CD14-positive monocyte (primary cell): ENCODE measurements around the gene KLK3. TPM values are rescaled to one million over a fixed set of nuclear protein-coding genes. Genes with fewer than 3 reads are reported as not detected.
A peak's percentile ranks its signal among the peaks of the same experiment; 100 is the strongest.

Source experiments
- DNase-seq, 3 donors: peaks; one replicate each; pipeline ENCODE4 v3.0.0-alpha.2; 2011 to 2022
- H2AFZ ChIP-seq: 2 replicates; pipeline ENCODE4 v1.6.0; 2012; ENCODE audit warnings: mild to moderate bottlenecking, low read depth, low read length, inconsistent platforms; ENCODE audit not compliant: insufficient read depth, poor library complexity, severe bottlenecking
- H3K27ac ChIP-seq, 2 donors: 1 replicate in 1 of 2; 2 replicates in 1 of 2; pipeline ENCODE4 v1.5.1; 2012 to 2013; ENCODE audit warnings: low read length in 2 of 2, control low read depth in 1 of 2, inconsistent platforms in 1 of 2, low read depth in 1 of 2, mild to moderate bottlenecking in 1 of 2
- H3K27me3 ChIP-seq, 2 donors: one replicate each; pipeline versions ENCODE4 v1.6.0 to v1.6.1; 2011 to 2013; ENCODE audit warnings: low read length in 2 of 2; ENCODE audit not compliant: control insufficient read depth in 2 of 2, insufficient read depth in 2 of 2
- H3K36me3 ChIP-seq, 2 donors: replicated peaks in 1 of 2; 1 replicate in 1 of 2; 2 replicates in 1 of 2; pipeline versions ENCODE4 v1.5.1 to v1.6.1; 2012 to 2013; ENCODE audit warnings: low read length in 2 of 2, control low read depth in 1 of 2, inconsistent platforms in 1 of 2, mild to moderate bottlenecking in 1 of 2; ENCODE audit not compliant: insufficient read depth in 2 of 2, control insufficient read depth in 1 of 2
- H3K4me1 ChIP-seq, 2 donors: 1 replicate in 1 of 2; 2 replicates in 1 of 2; pipeline versions ENCODE4 v1.5.1 to v1.6.1; 2012 to 2013; ENCODE audit warnings: low read length in 2 of 2, control low read depth in 1 of 2, inconsistent platforms in 1 of 2, mild to moderate bottlenecking in 1 of 2, moderate library complexity in 1 of 2; ENCODE audit not compliant: insufficient read depth in 2 of 2, control insufficient read depth in 1 of 2
- H3K4me2 ChIP-seq: replicated peaks from 2 replicates; pipeline ENCODE3; 2012; ENCODE audit warnings: low read length, moderate library complexity, mild to moderate bottlenecking; ENCODE audit not compliant: poor library complexity, severe bottlenecking; ENCODE audit errors: extremely low read depth
- H3K4me3 ChIP-seq, 3 experiments: fragments of 200-600 bp in 1 of 3; sonication (generic) in 1 of 3; replicated peaks in 1 of 3; 1 replicate in 2 of 3; 2 replicates in 1 of 3; pipeline ENCODE4 v1.5.1; 2011 to 2013; ENCODE audit warnings: low read length in 3 of 3, mild to moderate bottlenecking in 3 of 3, control low read depth in 2 of 3, low read depth in 2 of 3, inconsistent platforms in 1 of 3, moderate library complexity in 1 of 3
- H3K79me2 ChIP-seq: 2 replicates; pipeline ENCODE4 v1.6.0; 2012; ENCODE audit warnings: mild to moderate bottlenecking, control low read depth, inconsistent platforms, low read length, moderate library complexity; ENCODE audit not compliant: insufficient read depth
- H3K9ac ChIP-seq: 2 replicates; pipeline ENCODE4 v1.6.0; 2017; ENCODE audit warnings: low read length, mild to moderate bottlenecking; ENCODE audit not compliant: insufficient read depth, poor library complexity, severe bottlenecking
- H3K9me3 ChIP-seq, 2 donors: replicated peaks in 1 of 2; 1 replicate in 1 of 2; 2 replicates in 1 of 2; pipeline versions ENCODE4 v1.5.1 to v1.6.1; 2012 to 2013; ENCODE audit warnings: low read length in 2 of 2, control low read depth in 1 of 2; ENCODE audit not compliant: control insufficient read depth in 1 of 2, insufficient read depth in 1 of 2
- H4K20me1 ChIP-seq: 2 replicates; pipeline ENCODE4 v1.6.0; 2012; ENCODE audit warnings: mild to moderate bottlenecking, low read length, control low read depth, moderate library complexity; ENCODE audit not compliant: insufficient read depth
- H3K27ac Mint-ChIP-seq, 7 donors: one replicate each; pipeline ENCODE4 v1.8.0; 2020; ENCODE audit warnings: mild to moderate bottlenecking in 7 of 7, mixed read lengths in 7 of 7, moderate library complexity in 6 of 7, inconsistent platforms in 2 of 7
- H3K27me3 Mint-ChIP-seq, 3 donors: one replicate each; pipeline ENCODE4 v1.8.0; 2021 to 2022; ENCODE audit warnings: low read depth in 3 of 3, mild to moderate bottlenecking in 3 of 3, mixed read lengths in 3 of 3, moderate library complexity in 3 of 3, inconsistent platforms in 1 of 3
- H3K36me3 Mint-ChIP-seq, 2 donors: one replicate each; pipeline ENCODE4 v1.8.0; 2020; ENCODE audit warnings: mixed read lengths in 2 of 2, inconsistent platforms in 1 of 2, mild to moderate bottlenecking in 1 of 2
- H3K4me1 Mint-ChIP-seq: one replicate; pipeline ENCODE4 v1.8.0; 2020; ENCODE audit warnings: mild to moderate bottlenecking, mixed read lengths
- H3K4me3 Mint-ChIP-seq, 2 donors: one replicate each; pipeline ENCODE4 v1.8.0; 2020; ENCODE audit warnings: mild to moderate bottlenecking in 2 of 2, mixed read lengths in 2 of 2, moderate library complexity in 1 of 2
- H3K9me3 Mint-ChIP-seq, 7 donors: one replicate each; pipeline ENCODE4 v1.8.0; 2020 to 2022; ENCODE audit warnings: mixed read lengths in 7 of 7, mild to moderate bottlenecking in 6 of 7, moderate library complexity in 6 of 7, inconsistent platforms in 2 of 7
- CTCF ChIP-seq: fragments of 200-600 bp; IDR thresholded peaks from one replicate; pipeline ENCODE4 v1.8.0; 2022; ENCODE audit warnings: antibody characterized with exemption, mild to moderate bottlenecking
- WGBS: methylation state at CpG from one replicate; pipeline ENCODE4 v1.1.5; 2013; ENCODE audit warnings: missing lambda C conversion rate; ENCODE audit not compliant: insufficient coverage; 5-methylcytosine and 5-hydroxymethylcytosine counted together
- intact Hi-C, 2 donors: fragments of 100-400 bp; cut with micrococcal nuclease; formaldehyde crosslinking; loops; one replicate each; pipeline versions ENCODE4 v1.15.0 to v1.15.1; 2023
- polyA plus RNA-seq, 3 donors: library from polyadenylated mRNA; depleted of rRNA in 1 of 3; unstranded in 2 of 3; stranded (reverse) in 1 of 3; fragments of 300-500 nt in 2 of 3; fragments of >200 nt in 1 of 3; fragmentation: Illumina TruSeq in 2 of 3; gene quantifications; 1 replicate in 2 of 3; 2 replicates in 1 of 3; pipeline ENCODE4 v1.2.3, GENCODE V29; 2012 to 2021

The KLK3 gene
- polyA plus RNA-seq, 3 donors, result not detected

DNA sequence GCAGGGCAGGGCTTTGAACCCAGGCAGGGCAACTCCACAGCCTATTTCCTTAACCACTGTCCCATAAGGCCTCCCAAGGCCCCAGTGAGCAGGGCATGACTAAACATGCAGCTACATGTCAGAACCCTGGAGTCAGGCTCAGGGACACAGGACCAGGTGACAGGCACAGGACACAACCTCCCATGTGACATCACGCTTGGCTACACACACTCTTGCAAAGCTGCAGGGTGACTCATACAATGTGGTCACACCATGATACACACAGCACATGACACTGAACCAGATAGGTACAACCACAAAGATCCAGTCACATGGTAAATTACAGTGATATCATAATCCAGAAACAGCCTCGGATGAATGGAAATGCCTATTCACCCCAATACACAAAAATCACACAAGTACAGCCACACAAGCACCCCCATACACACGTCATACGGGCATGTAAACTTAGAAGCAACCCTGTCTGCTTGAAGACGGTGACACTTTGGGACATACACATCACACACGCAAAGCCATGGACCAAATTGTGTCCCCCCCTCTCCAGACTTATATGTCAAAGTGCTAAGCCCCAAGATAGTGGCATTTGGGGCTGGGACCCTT lies 42.0 kb downstream of the KLK3 start:
- H3K9me3 Mint-ChIP-seq, result peaks cover 0 to 15% (median 12%) of the 10 kb centered on the region in 7 donors
- H3K4me3 ChIP-seq, result no peak overlapping the region
- 78% methylated on average over 4 of the region's 6 CpGs for WGBS
- H3K9me3 ChIP-seq, result peaks cover 0 to 20% of the 10 kb centered on the region in 2 donors
- no peaks in the 10 kb centered on the region for H3K79me2 ChIP-seq
- H3K27ac ChIP-seq, result no peak overlapping the region
- no peak overlapping the region for H3K9ac ChIP-seq
- no peak overlapping the region for H3K4me2 ChIP-seq
- no peaks in the 10 kb centered on the region for H3K4me1 ChIP-seq
- no peaks in the 10 kb centered on the region for H3K4me1 Mint-ChIP-seq
- H3K36me3 Mint-ChIP-seq, result no peaks in the 10 kb centered on the region
- intact Hi-C loops, result no loop called here
- peak in 1 of 3 donors; percentile 44 for DNase-seq
- TF ChIP-seq CTCF, result no peak
- H2AFZ ChIP-seq, result no peak overlapping the region
- H3K27me3 ChIP-seq, result peaks cover 0 to 2% of the 10 kb centered on the region in 2 donors
- no peak overlapping the region for H3K4me3 Mint-ChIP-seq
- no peak overlapping the region for H3K27ac Mint-ChIP-seq
- no peaks in the 10 kb centered on the region for H4K20me1 ChIP-seq
- no peaks in the 10 kb centered on the region for H3K36me3 ChIP-seq
- H3K27me3 Mint-ChIP-seq, result peaks cover 7 to 9% (median 9%) of the 10 kb centered on the region in 3 donors

GRCh38 chr19:50897191-50897607 lies 42.5 kb downstream of the KLK3 start:
- Histone ChIP-seq H3K36me3 (no peaks in the 10 kb centered on the region), H3K27ac (no peak overlapping the region), H3K4me1 (no peaks in the 10 kb centered on the region), H3K4me3 (no peak overlapping the region), H3K9me3 (peaks cover 0 to 20% of the 10 kb centered on the region in 2 donors), H4K20me1 (no peaks in the 10 kb centered on the region), H3K9ac (no peak overlapping the region), H3K79me2 (no peaks in the 10 kb centered on the region), H2AFZ (no peak overlapping the region), H3K4me2 (no peak overlapping the region), H3K27me3 (peaks cover 0 to 2% of the 10 kb centered on the region in 2 donors)
- Mint-ChIP-seq H3K4me1 (no peaks in the 10 kb centered on the region), H3K27me3 (peaks cover 7 to 9% (median 9%) of the 10 kb centered on the region in 3 donors), H3K36me3 (no peaks in the 10 kb centered on the region), H3K9me3 (peaks cover 0 to 15% (median 12%) of the 10 kb centered on the region in 7 donors), H3K4me3 (no peak overlapping the region), H3K27ac (no peak overlapping the region)
- intact Hi-C loops, result no loop called here
- WGBS, result no CpG with 5 or more reads among the region's 3 CpGs
- no peak for DNase-seq
- TF ChIP-seq CTCF, result no peak
